IPS-18c (cell line): ENCODE data around the gene SLC25A22.

Experiments
- H3K4me3 ChIP-seq: 2 replicates; pipeline ENCODE4 v1.7.0; 2013; ENCODE audit warnings: low read depth, mild to moderate bottlenecking, low read length, moderate library complexity; ENCODE audit not compliant: insufficient read depth
- H3K9me3 ChIP-seq: one replicate; pipeline ENCODE4 v1.6.1; 2013; ENCODE audit warnings: mild to moderate bottlenecking, low read length, moderate library complexity; ENCODE audit not compliant: control insufficient read depth, insufficient read depth

SLC25A22 gene

GRCh38 chr11:826836-827145, 28.7 kb upstream of the SLC25A22 start:
- Histone ChIP-seq H3K4me3 (peak overlapping the region; percentile 57), H3K9me3 (peaks cover 3% of the 10 kb centered on the region)

GRCh38 chr11:826227-826621, 28.1 kb upstream of the SLC25A22 start:
- Histone ChIP-seq H3K4me3 (no peak overlapping the region), H3K9me3 (peaks cover 3% of the 10 kb centered on the region)

- H3K9me3 ChIP-seq: no peaks in the 10 kb centered on the region
- H3K4me3 ChIP-seq: no peak overlapping the region
Measured at GRCh38 chr11:825366-826226, 27.5 kb upstream of the SLC25A22 start.

- H3K9me3 ChIP-seq: no peaks in the 10 kb centered on the region
- no peak overlapping the region for H3K4me3 ChIP-seq
Measured at GRCh38 chr11:824942-825341, 26.9 kb upstream of the SLC25A22 start.

- no peaks in the 10 kb centered on the region for H3K9me3 ChIP-seq
Measured at GRCh38 chr11:824292-824880, 26.3 kb upstream of the SLC25A22 start.

GRCh38 chr11:823441-824291, 25.6 kb upstream of the SLC25A22 start:
- H3K9me3 ChIP-seq: no peaks in the 10 kb centered on the region
- H3K4me3 ChIP-seq: no peak overlapping the region

More at GRCh38 chr11:824292-824880, 26.3 kb upstream of the SLC25A22 start:
- H3K4me3 ChIP-seq: no peak overlapping the region

GRCh38 chr11:821512-822371, 23.7 kb upstream of the SLC25A22 start:
- no peaks in the 10 kb centered on the region for H3K9me3 ChIP-seq
- no peak overlapping the region for H3K4me3 ChIP-seq

- Histone ChIP-seq H3K4me3 (peak overlapping the region; percentile 89), H3K9me3 (no peaks in the 10 kb centered on the region)
Measured at GRCh38 chr11:820655-821511, 22.8 kb upstream of the SLC25A22 start.

- Histone ChIP-seq H3K9me3 (no peaks in the 10 kb centered on the region), H3K4me3 (peak overlapping the region; percentile 89)
Measured at GRCh38 chr11:819943-820649, 22.0 kb upstream of the SLC25A22 start.

- Histone ChIP-seq H3K9me3 (no peaks in the 10 kb centered on the region), H3K4me3 (peak overlapping the region; percentile 89)
Measured at GRCh38 chr11:819129-819931, 21.2 kb upstream of the SLC25A22 start.

- peak within 1 kb of the TSS; percentile 89 for H3K4me3 ChIP-seq
- no peaks in the 10 kb centered on the region for H3K9me3 ChIP-seq
Measured at GRCh38 chr11:818396-819128, 20.5 kb upstream of the SLC25A22 start, which contains the start of gene PNPLA2. PNPLA2 (plus strand) TSS chr11:818914; CDS start chr11:819719, 805 bp downstream.

GRCh38 chr11:816433-816779, 18.3 kb upstream of the SLC25A22 start:
- Histone ChIP-seq H3K4me3 (no peak overlapping the region), H3K9me3 (no peaks in the 10 kb centered on the region)

GRCh38 chr11:815675-816432, 17.8 kb upstream of the SLC25A22 start:
- no peak overlapping the region for H3K4me3 ChIP-seq
- H3K9me3 ChIP-seq: no peaks in the 10 kb centered on the region
